HCT116 (cell line): ENCODE measurements around the gene TMEM179. TPM values are rescaled to one million over a fixed set of nuclear protein-coding genes. Genes with fewer than 3 reads are reported as not detected.

Experiments
- ATAC-seq: fragments of 200-7000 bp; cut with Tn5 transposase; 2 replicates; pipeline ENCODE4 v1.9.1; 2020; ENCODE audit warnings: mild to moderate bottlenecking, moderate library complexity
- BruUV-seq: library from RNA; stranded (reverse); fragments of 400-500 nt; replicated peaks from 2 replicates; lab custom pipeline; 2021; lab: Mats Ljungman, UMichigan
- CTCF ChIA-PET: fragments of 300-600 bp; sonication (Branson Sonifier 250); formaldehyde crosslinking; loops from one replicate; lab custom pipeline; 2021; ENCODE audit warnings: antibody characterized with exemption; lab: Charles Lee
- POLR2A ChIA-PET: fragments of 300-600, 350-600 bp; sonication (Branson Sonifier 250); formaldehyde crosslinking; loops from one replicate; lab custom pipeline; 2021; ENCODE audit warnings: antibody characterized with exemption; lab: Charles Lee
- RAD21 ChIA-PET, 2 experiments: fragments of 300-600 bp; sonication (Branson Sonifier 250); formaldehyde crosslinking; loops; one replicate each; lab custom pipeline; 2023; ENCODE audit warnings: low total read pairs in 2 of 2; ENCODE audit not compliant: uncharacterized antibody in 2 of 2, unreplicated experiment in 2 of 2, low non-redundant PET in 1 of 2; lab: Charles Lee
- DNase-seq: peaks from one replicate; pipeline ENCODE4 v3.0.0-alpha.2; 2010; ENCODE audit warnings: low read depth, low spot score
- H2AFZ ChIP-seq: fragments of 200-600 bp; shearing (Covaris generic), sonication (generic); 2 replicates; pipeline ENCODE4 v1.6.1; 2017; ENCODE audit warnings: low read depth, mixed run types, mixed read lengths, antibody characterized with exemption, low read length; ENCODE audit not compliant: poor library complexity, severe bottlenecking
- H3K27ac ChIP-seq: 2 replicates; pipeline ENCODE4 v1.5.1; 2012; ENCODE audit warnings: low read depth, low read length
- H3K27me3 ChIP-seq: fragments of 200-600 bp; sonication (generic); 2 replicates; pipeline ENCODE4 v1.6.1; 2016; ENCODE audit warnings: mixed run types, low read length, mixed read lengths; ENCODE audit not compliant: insufficient read depth
- H3K36me3 ChIP-seq, 2 experiments: fragments of 200-500 bp in 1 of 2; fragments of 200-600 bp in 1 of 2; sonication (Bioruptor generic) in 1 of 2; sonication (generic) in 1 of 2; 2 replicates each; pipeline versions ENCODE4 v1.5.1 to v1.6.1; 2014 to 2016; ENCODE audit warnings: low read length in 2 of 2, inconsistent platforms in 1 of 2, mixed read lengths in 1 of 2, mixed run types in 1 of 2; ENCODE audit not compliant: insufficient read depth in 2 of 2, control insufficient read depth in 1 of 2
- H3K4me1 ChIP-seq, 2 experiments: fragments of 200-600 bp in 1 of 2; sonication (generic) in 1 of 2; 2 replicates each; pipeline versions ENCODE4 v1.5.1 to v1.6.1; 2012 to 2017; ENCODE audit warnings: low read length in 2 of 2, inconsistent platforms in 1 of 2, mild to moderate bottlenecking in 1 of 2, mixed read lengths in 1 of 2, mixed run types in 1 of 2, moderate library complexity in 1 of 2; ENCODE audit not compliant: insufficient read depth in 2 of 2, control insufficient read depth in 1 of 2
- H3K4me2 ChIP-seq: fragments of 200-600 bp; sonication (generic); 2 replicates; pipeline ENCODE4 v1.6.1; 2017; ENCODE audit warnings: mixed run types, low read length, mixed read lengths
- H3K4me3 ChIP-seq, 2 experiments: fragments of 200-600 bp in 1 of 2; sonication (generic) in 1 of 2; replicated peaks in 1 of 2; 2 replicates each; pipeline ENCODE4 v1.5.1; 2011 to 2016; ENCODE audit warnings: low read length in 2 of 2, control low read depth in 1 of 2, low read depth in 1 of 2, mild to moderate bottlenecking in 1 of 2, mixed read lengths in 1 of 2, mixed run types in 1 of 2
- H3K79me2 ChIP-seq: fragments of 200-600 bp; sonication (generic); 2 replicates; pipeline ENCODE4 v1.6.1; 2017; ENCODE audit warnings: mild to moderate bottlenecking, mixed run types, low read length, moderate library complexity, mixed read lengths; ENCODE audit not compliant: insufficient read depth
- H3K9ac ChIP-seq: fragments of 200-600 bp; sonication (generic); 2 replicates; pipeline ENCODE4 v1.6.1; 2016; ENCODE audit warnings: low read length, mixed read lengths
- H3K9me2 ChIP-seq: fragments of 200-600 bp; sonication (generic), shearing (Covaris generic); 2 replicates; pipeline ENCODE4 v1.6.1; 2017; ENCODE audit warnings: mixed run types, mild to moderate bottlenecking, moderate library complexity; ENCODE audit not compliant: insufficient read depth
- H3K9me3 ChIP-seq, 2 experiments: fragments of 200-500 bp in 1 of 2; fragments of 200-600 bp in 1 of 2; sonication (Bioruptor generic) in 1 of 2; sonication (generic) in 1 of 2; 2 replicates each; pipeline ENCODE4 v1.6.1; 2014 to 2017; ENCODE audit warnings: low read length in 2 of 2, mixed read lengths in 2 of 2, inconsistent platforms in 1 of 2, low read depth in 1 of 2, mild to moderate bottlenecking in 1 of 2, mixed run types in 1 of 2, moderate library complexity in 1 of 2; ENCODE audit not compliant: control insufficient read depth in 1 of 2, insufficient read depth in 1 of 2
- H4K20me1 ChIP-seq: fragments of 200-600 bp; sonication (generic), shearing (Covaris generic); 2 replicates; pipeline ENCODE4 v1.6.1; 2017; ENCODE audit warnings: mixed run types, mild to moderate bottlenecking, moderate library complexity; ENCODE audit not compliant: insufficient read depth
- ATF3 ChIP-seq: IDR thresholded peaks from 2 replicates; pipeline ENCODE4 v1.6.1; 2012
- CBX3 ChIP-seq: IDR thresholded peaks from 2 replicates; pipeline ENCODE4 v1.6.1; 2012; ENCODE audit warnings: low read depth
- CEBPB ChIP-seq: IDR thresholded peaks from 2 replicates; pipeline ENCODE4 v1.6.1; 2012; ENCODE audit warnings: low read depth
- CTCF ChIP-seq, 3 experiments: fragments of 200-600 bp in 1 of 3; sonication (generic) in 1 of 3; IDR thresholded peaks in 2 of 3; conservative IDR thresholded peaks in 1 of 3; 2 replicates each; pipeline ENCODE4 v1.5.1; 2012 to 2017; ENCODE audit warnings: low read depth in 2 of 3, low read length in 2 of 3, antibody characterized with exemption in 1 of 3, borderline replicate concordance in 1 of 3, control low read depth in 1 of 3, mild to moderate bottlenecking in 1 of 3, mixed read lengths in 1 of 3, mixed run types in 1 of 3, moderate library complexity in 1 of 3; ENCODE audit not compliant: insufficient read depth in 1 of 3
- EGR1 ChIP-seq: IDR thresholded peaks from 2 replicates; pipeline ENCODE4 v1.6.1; 2012; ENCODE audit warnings: low read depth
- EZH2 ChIP-seq: fragments of 200-600 bp; sonication (generic); IDR thresholded peaks from 2 replicates; pipeline ENCODE4 v1.6.1; 2017; ENCODE audit warnings: antibody characterized with exemption, mixed run types
- EZH2phosphoT487 ChIP-seq: fragments of 200-600 bp; IDR thresholded peaks from 2 replicates; pipeline ENCODE4 v1.6.1; 2018; ENCODE audit warnings: antibody characterized with exemption, borderline replicate concordance
- FOSL1 ChIP-seq: IDR thresholded peaks from 2 replicates; pipeline ENCODE4 v1.6.1; 2012; ENCODE audit warnings: low read depth
- JUND ChIP-seq: IDR thresholded peaks from 2 replicates; pipeline ENCODE4 v1.6.1; 2012
- MAX ChIP-seq: IDR thresholded peaks from 2 replicates; pipeline ENCODE4 v1.6.1; 2012
- POLR2A ChIP-seq: IDR thresholded peaks from 2 replicates; pipeline ENCODE4 v1.7.0; 2011; ENCODE audit warnings: borderline replicate concordance; ENCODE audit not compliant: insufficient read depth, insufficient read length; ENCODE audit errors: extremely low read depth
- RAD21 ChIP-seq: IDR thresholded peaks from 2 replicates; pipeline ENCODE4 v1.6.1; 2012; ENCODE audit warnings: low read depth, mild to moderate bottlenecking
- REST ChIP-seq: IDR thresholded peaks from 2 replicates; pipeline ENCODE4 v1.6.1; 2012; ENCODE audit warnings: low read depth
- SIN3A ChIP-seq: IDR thresholded peaks from 2 replicates; pipeline ENCODE4 v1.6.1; 2012; ENCODE audit warnings: low read depth
- SP1 ChIP-seq: IDR thresholded peaks from 2 replicates; pipeline ENCODE4 v1.6.1; 2012; ENCODE audit warnings: low read depth
- YY1 ChIP-seq: IDR thresholded peaks from 2 replicates; pipeline ENCODE4 v1.6.1; 2011; ENCODE audit warnings: low read length, low read depth, moderate library complexity, mild to moderate bottlenecking; ENCODE audit not compliant: insufficient replicate concordance; ENCODE audit errors: extremely low read depth
- ZBTB33 ChIP-seq: IDR thresholded peaks from 2 replicates; pipeline ENCODE4 v1.6.1; 2011; ENCODE audit warnings: mild to moderate bottlenecking, low read length, moderate library complexity; ENCODE audit not compliant: insufficient replicate concordance; ENCODE audit errors: extremely low read depth
- ZFX ChIP-seq: fragments of 450-650 bp; IDR thresholded peaks from 2 replicates; pipeline ENCODE4 v1.6.1; 2017
- ZNF274 ChIP-seq: fragments of 200-500 bp; sonication (Bioruptor generic); IDR thresholded peaks from 2 replicates; pipeline ENCODE4 v1.6.1; 2014; ENCODE audit warnings: mild to moderate bottlenecking, low read depth, low read length, inconsistent platforms
- intact Hi-C: fragments of 100-400 bp; cut with micrococcal nuclease; formaldehyde crosslinking; loops from 2 replicates; pipeline ENCODE4 v1.10.0; 2022
- total RNA-seq: library from RNA; stranded (reverse); gene quantifications from one replicate; pipeline ENCODE4 v1.2.1, GENCODE V29; 2021; ENCODE audit not compliant: unreplicated experiment

Gene TMEM179
- total RNA-seq, 1 experiment from 2014 or later, result not detected

GRCh38 chr14:104564744-104565679, 39.6 kb downstream of the TMEM179 start:
- Histone ChIP-seq H3K79me2 (no peaks in the 10 kb centered on the region), H3K27ac (no peak overlapping the region), H3K9ac (no peak overlapping the region), H3K9me2 (no peaks in the 10 kb centered on the region), H3K27me3 (no peaks in the 10 kb centered on the region), H3K4me2 (no peak overlapping the region), H3K4me1 (peaks cover 0 to 9% of the 10 kb centered on the region in 2 experiments; a peak in 2 of 4 replicates), H2AFZ (no peak overlapping the region), H3K36me3 (no peaks in the 10 kb centered on the region), H4K20me1 (no peaks in the 10 kb centered on the region), H3K4me3 (no peak overlapping the region), H3K9me3 (no peaks in the 10 kb centered on the region)
- ATAC-seq (no peak), DNase-seq (no peak)
- intact Hi-C loops, result loop anchor here (1.0 kb wide), 3 partner anchors 75 to 487 kb away; no protein-coding TSS in a partner anchor
- ChIA-PET RAD21 (interaction anchor here (0.6 to 1.3 kb wide), 7 partner anchors 41 to 487 kb away, joined by 3 to 7 read pairs (median 3); partner anchors contain the start of gene KIF26A (in 1 of the 2)), CTCF (interaction anchor here (0.6 to 2.0 kb wide), 14 partner anchors 9 to 487 kb away, joined by 3 to 23 read pairs (median 4); no protein-coding TSS in a partner anchor), POLR2A (no interaction called here)
- BruUV-seq, result no TSS peak
- TF ChIP-seq YY1, result no peak
- no peak for TF ChIP-seq ATF3
- no peak for TF ChIP-seq JUND
- TF ChIP-seq ZBTB33, result no peak
- TF ChIP-seq EGR1, result no peak
- TF ChIP-seq CTCF (IDR thresholded peaks at IDR 0.05 in 2 of 3, conservative IDR thresholded peaks at IDR 0.05 in 1 of 3; ENCODE audit: borderline replicate concordance in 1 of 3, insufficient read depth in 1 of 3, low read depth in 2 of 3, low read length in 2 of 3), result no peak
- no peak for TF ChIP-seq RAD21
- TF ChIP-seq POLR2A, result no peak
- no peak for TF ChIP-seq ZNF274
- no peak for TF ChIP-seq CEBPB
- TF ChIP-seq CBX3, result no peak
- no peak for TF ChIP-seq FOSL1
- TF ChIP-seq EZH2, result no peak
- TF ChIP-seq EZH2phosphoT487, result no peak
- no peak for TF ChIP-seq REST
- TF ChIP-seq MAX, result no peak
- TF ChIP-seq SP1, result no peak
- no peak for TF ChIP-seq ZFX
- no peak for TF ChIP-seq SIN3A
